ENCODE data around the gene CELF2.

The CELF2 gene

GRCh38 chr10:11218395-11218794 lies 200.7 kb downstream of the CELF2 start:
- no peak overlapping the region for H3K4me3 ChIP-seq (ENCODE audit: low read depth, low read length)
- TF ChIP-seq CTCF (IDR thresholded peaks at IDR 0.05; ENCODE audit: low read depth, low read length), result no peak
- DNase-seq, result no peak
- H3K9me3 ChIP-seq, result no peaks in the 10 kb centered on the region
- H3K36me3 ChIP-seq, result no peaks in the 10 kb centered on the region
- H3K27me3 ChIP-seq, result no peaks in the 10 kb centered on the region
- H3K4me1 ChIP-seq, result no peaks in the 10 kb centered on the region

- no peaks in the 10 kb centered on the region for H3K4me1 ChIP-seq
- no peaks in the 10 kb centered on the region for H3K27me3 ChIP-seq
- no peaks in the 10 kb centered on the region for H3K9me3 ChIP-seq
- no peak for DNase-seq
- TF ChIP-seq CTCF (IDR thresholded peaks at IDR 0.05; ENCODE audit: low read depth, low read length), result no peak
- no peak overlapping the region for H3K4me3 ChIP-seq (ENCODE audit: low read depth, low read length)
- no peaks in the 10 kb centered on the region for H3K36me3 ChIP-seq
Observed at GRCh38 chr10:11219431-11219830, 201.8 kb downstream of the CELF2 start.

GRCh38 chr10:11223081-11223480 lies 205.4 kb downstream of the CELF2 start:
- Histone ChIP-seq H3K27me3 (no peaks in the 10 kb centered on the region), H3K9me3 (no peaks in the 10 kb centered on the region), H3K36me3 (no peaks in the 10 kb centered on the region), H3K4me1 (no peaks in the 10 kb centered on the region), H3K4me3 (ENCODE audit: low read depth, low read length) (no peak overlapping the region)
- DNase-seq, result no peak
- TF ChIP-seq CTCF (IDR thresholded peaks at IDR 0.05; ENCODE audit: low read depth, low read length), result no peak

- no peak for DNase-seq
- TF ChIP-seq CTCF (IDR thresholded peaks at IDR 0.05; ENCODE audit: low read depth, low read length), result no peak
- Histone ChIP-seq H3K27me3 (no peaks in the 10 kb centered on the region), H3K36me3 (no peaks in the 10 kb centered on the region), H3K4me3 (ENCODE audit: low read depth, low read length) (no peak overlapping the region), H3K4me1 (no peaks in the 10 kb centered on the region), H3K9me3 (no peaks in the 10 kb centered on the region)
Observed at GRCh38 chr10:11223507-11224140, 206.0 kb downstream of the CELF2 start.

GRCh38 chr10:11224321-11224720 lies 206.6 kb downstream of the CELF2 start:
- DNase-seq, result no peak
- H3K4me3 ChIP-seq (ENCODE audit: low read depth, low read length), result no peak overlapping the region
- H3K36me3 ChIP-seq, result no peaks in the 10 kb centered on the region
- H3K9me3 ChIP-seq, result no peaks in the 10 kb centered on the region
- TF ChIP-seq CTCF (IDR thresholded peaks at IDR 0.05; ENCODE audit: low read depth, low read length), result no peak
- no peaks in the 10 kb centered on the region for H3K27me3 ChIP-seq
- H3K4me1 ChIP-seq, result no peaks in the 10 kb centered on the region

GRCh38 chr10:11224792-11225416 lies 207.2 kb downstream of the CELF2 start:
- DNase-seq, result no peak
- H3K4me1 ChIP-seq, result no peaks in the 10 kb centered on the region
- no peaks in the 10 kb centered on the region for H3K9me3 ChIP-seq
- TF ChIP-seq CTCF (IDR thresholded peaks at IDR 0.05; ENCODE audit: low read depth, low read length), result no peak
- no peak overlapping the region for H3K4me3 ChIP-seq (ENCODE audit: low read depth, low read length)
- no peaks in the 10 kb centered on the region for H3K36me3 ChIP-seq
- no peaks in the 10 kb centered on the region for H3K27me3 ChIP-seq

All from BE2C (cell line).